Natural killer cell treated with Interleukin-12 subunit alpha and Interleukin-12 subunit beta and Interleukin-15 and Interleukin-18, amount 100 ng/mL, for 72 hours (primary cell): ENCODE data around the gene CHRNA9. TPM values are rescaled to one million over a fixed set of nuclear protein-coding genes. Genes with fewer than 3 reads are reported as not detected.
"Not testable (repeated sequence)": the region's sequence is repeated elsewhere in the genome, so short reads cannot be mapped to it uniquely, and the experiment has no call there.

ENCODE experiments used
- ATAC-seq, 2 donors: fragments of 150-1000 bp; cut with Tn5 transposase in 1 of 2; sonication (Bioruptor Pico), chemical (Tn5 transposase) in 1 of 2; 2 replicates each; pipeline ENCODE4 v1.10.0; 2021
- DNase-seq: peaks from one replicate; pipeline ENCODE4 v3.0.0; 2022; ENCODE audit warnings: low spot score
- H3K27ac Mint-ChIP-seq, 2 donors: 1 replicate in 1 of 2; 2 replicates in 1 of 2; pipeline ENCODE4 v1.8.0; 2022; ENCODE audit warnings: mixed read lengths in 2 of 2, mild to moderate bottlenecking in 1 of 2, moderate library complexity in 1 of 2
- H3K27me3 Mint-ChIP-seq, 2 donors: 1 replicate in 1 of 2; 2 replicates in 1 of 2; pipeline ENCODE4 v1.8.0; 2022; ENCODE audit warnings: mixed read lengths in 2 of 2
- H3K36me3 Mint-ChIP-seq: one replicate; pipeline ENCODE4 v1.8.0; 2022; ENCODE audit warnings: mixed read lengths
- H3K4me1 Mint-ChIP-seq, 2 donors: 1 replicate in 1 of 2; 2 replicates in 1 of 2; pipeline ENCODE4 v1.8.0; 2022; ENCODE audit warnings: low read depth in 2 of 2, mixed read lengths in 2 of 2, mild to moderate bottlenecking in 1 of 2
- H3K4me3 Mint-ChIP-seq: one replicate; pipeline ENCODE4 v1.8.0; 2022; ENCODE audit warnings: mixed read lengths
- H3K9me3 Mint-ChIP-seq: 2 replicates; pipeline ENCODE4 v1.8.0; 2022; ENCODE audit warnings: mixed read lengths
- total RNA-seq, 2 donors: library from RNA; stranded (reverse); gene quantifications; one replicate each; pipeline ENCODE4 v1.2.3, GENCODE V29; 2022

The CHRNA9 gene
- total RNA-seq, 2 donors from 2014 or later, result not detected

DNA sequence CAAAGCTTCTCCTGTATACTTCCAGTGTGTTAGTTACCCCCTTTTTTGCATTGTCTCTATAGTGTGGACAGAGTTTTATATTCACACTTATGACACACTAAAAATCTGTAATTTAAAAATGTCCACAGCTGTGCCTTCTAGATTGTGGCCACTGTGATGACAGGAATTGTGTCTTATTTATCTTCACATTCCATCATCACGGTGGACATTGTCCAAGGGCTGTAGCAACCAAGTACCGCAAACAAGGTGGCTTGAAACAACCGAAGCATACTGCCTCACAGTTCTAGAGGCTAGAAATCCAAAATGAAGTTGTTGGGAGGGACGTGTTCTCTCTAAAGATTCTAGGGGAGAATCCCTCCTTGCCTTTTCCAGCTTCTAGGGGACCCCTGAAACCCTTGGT is 32.3 kb downstream of the CHRNA9 start:
- H3K4me1 Mint-ChIP-seq, result no peaks in the 10 kb centered on the region
- peaks cover 1 to 6% of the 10 kb centered on the region in 2 donors for H3K27me3 Mint-ChIP-seq
- no peak overlapping the region for H3K4me3 Mint-ChIP-seq
- no peaks in the 10 kb centered on the region for H3K9me3 Mint-ChIP-seq
- no peak for ATAC-seq
- no peak for DNase-seq
- H3K36me3 Mint-ChIP-seq, result no peaks in the 10 kb centered on the region
- H3K27ac Mint-ChIP-seq, result no peak overlapping the region

GRCh38 chr4:40369437-40370274 is 34.5 kb downstream of the CHRNA9 start:
- Mint-ChIP-seq H3K9me3 (no peaks in the 10 kb centered on the region), H3K4me3 (no peak overlapping the region), H3K27me3 (peaks cover 2 to 6% of the 10 kb centered on the region in 2 donors), H3K27ac (no peak overlapping the region), H3K4me1 (no peaks in the 10 kb centered on the region), H3K36me3 (no peaks in the 10 kb centered on the region)
- DNase-seq, result no peak
- no peak for ATAC-seq

- no peaks in the 10 kb centered on the region for H3K9me3 Mint-ChIP-seq
- ATAC-seq (no peak), DNase-seq (no peak)
- H3K27ac Mint-ChIP-seq, result no peak overlapping the region
- H3K27me3 Mint-ChIP-seq, result peaks cover 0 to 2% of the 10 kb centered on the region in 2 donors
- H3K4me3 Mint-ChIP-seq, result no peak overlapping the region
- H3K4me1 Mint-ChIP-seq, result no peaks in the 10 kb centered on the region
- H3K36me3 Mint-ChIP-seq, result no peaks in the 10 kb centered on the region
Measured at GRCh38 chr4:40372651-40373050, 37.5 kb downstream of the CHRNA9 start.

DNA sequence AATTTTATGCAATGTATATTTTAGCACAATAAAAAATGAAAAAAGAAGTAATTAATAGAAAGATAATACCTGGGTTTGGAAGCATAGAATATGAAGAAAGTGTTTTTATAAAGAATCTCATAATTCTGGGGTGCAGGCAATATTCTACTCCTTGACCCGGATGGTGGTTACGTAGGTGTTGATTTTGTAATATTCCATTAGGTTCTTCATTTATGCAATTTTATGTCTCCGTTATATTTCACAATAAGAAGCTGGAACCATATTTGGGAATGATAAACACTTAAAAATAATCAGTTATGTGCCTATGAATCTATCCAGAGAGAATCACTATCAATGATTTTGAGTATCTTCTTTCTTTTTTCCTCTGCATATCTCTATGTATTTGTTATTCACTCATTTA is 38.5 kb downstream of the CHRNA9 start:
- no peak for DNase-seq
- Mint-ChIP-seq H3K4me3 (no peak overlapping the region), H3K27ac (no peak overlapping the region), H3K9me3 (no peaks in the 10 kb centered on the region), H3K36me3 (no peaks in the 10 kb centered on the region), H3K27me3 (peaks cover 0 to 2% of the 10 kb centered on the region in 2 donors), H3K4me1 (no peaks in the 10 kb centered on the region)
- ATAC-seq, result no peak

- no peak overlapping the region for H3K27ac Mint-ChIP-seq
- H3K36me3 Mint-ChIP-seq, result no peaks in the 10 kb centered on the region
- H3K4me1 Mint-ChIP-seq, result no peaks in the 10 kb centered on the region
- H3K4me3 Mint-ChIP-seq, result no peak overlapping the region
- peaks cover 0 to 2% of the 10 kb centered on the region in 2 donors for H3K27me3 Mint-ChIP-seq
- no peaks in the 10 kb centered on the region for H3K9me3 Mint-ChIP-seq
- no peak for ATAC-seq
- DNase-seq, result no peak
Measured at GRCh38 chr4:40375095-40375494, 40.0 kb downstream of the CHRNA9 start.

GRCh38 chr4:40375620-40376019 is 40.5 kb downstream of the CHRNA9 start:
- peaks cover 0 to 2% of the 10 kb centered on the region in 2 donors for H3K27me3 Mint-ChIP-seq
- DNase-seq, result no peak
- ATAC-seq, result no peak

DNA sequence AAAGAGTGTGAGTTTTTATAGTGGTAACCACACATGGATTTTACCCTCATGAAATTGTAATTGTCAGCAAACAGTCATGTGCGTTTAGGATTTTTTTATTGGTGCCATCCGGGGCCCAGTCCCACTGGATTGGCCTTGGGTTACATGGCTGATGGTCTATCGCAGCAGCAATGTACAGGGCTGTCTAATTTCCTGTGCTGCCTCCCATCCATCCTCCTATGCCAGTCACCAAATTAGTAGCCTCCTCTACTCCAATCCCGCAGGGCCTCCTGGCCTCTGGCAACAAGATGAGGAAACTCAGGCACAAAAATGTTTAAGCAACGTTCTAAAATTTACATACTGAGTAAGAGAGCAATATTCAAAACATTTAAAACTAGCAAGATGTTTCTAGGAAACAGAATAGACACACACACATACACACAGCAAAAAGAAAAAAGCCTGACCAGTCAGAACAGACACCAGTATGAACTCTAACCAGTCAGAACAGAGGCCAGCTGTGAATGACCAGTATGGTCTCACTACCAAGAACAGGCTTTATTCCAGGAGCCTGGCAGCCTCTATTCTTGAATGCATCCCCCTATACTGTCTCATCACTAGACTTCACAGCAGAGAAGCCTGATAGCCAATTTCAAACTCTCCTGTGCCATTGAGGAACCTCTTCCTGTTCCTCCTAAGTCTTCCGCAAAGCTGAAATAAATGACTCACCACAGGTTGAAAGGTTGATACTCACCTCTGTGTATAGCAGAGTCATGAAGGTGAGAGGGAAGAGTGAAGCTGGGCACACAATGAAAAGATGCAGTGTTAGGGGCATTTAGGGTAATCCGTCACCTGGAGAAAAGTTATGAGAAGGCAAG is 42.6 kb downstream of the CHRNA9 start:
- Mint-ChIP-seq H3K27me3 (peaks cover 9% of the 10 kb centered on the region in 2 donors), H3K27ac (no peak overlapping the region), H3K36me3 (no peaks in the 10 kb centered on the region), H3K4me3 (no peak overlapping the region), H3K9me3 (no peaks in the 10 kb centered on the region), H3K4me1 (no peaks in the 10 kb centered on the region)
- DNase-seq (no peak), ATAC-seq (peak in 1 of 2 donors; percentile 48)

More at GRCh38 chr4:40375620-40376019, 40.5 kb downstream of the CHRNA9 start:
- Mint-ChIP-seq H3K27ac (no peak overlapping the region), H3K36me3 (no peaks in the 10 kb centered on the region), H3K4me1 (no peaks in the 10 kb centered on the region), H3K9me3 (no peaks in the 10 kb centered on the region), H3K4me3 (no peak overlapping the region)

- Mint-ChIP-seq H3K27me3 (peaks cover 11 to 17% of the 10 kb centered on the region in 2 donors), H3K36me3 (no peaks in the 10 kb centered on the region), H3K4me1 (no peaks in the 10 kb centered on the region), H3K27ac (no peak overlapping the region), H3K9me3 (no peaks in the 10 kb centered on the region), H3K4me3 (no peak overlapping the region)
- no peak for ATAC-seq
- no peak for DNase-seq
Measured at GRCh38 chr4:40378619-40379018, 43.5 kb downstream of the CHRNA9 start.

DNA sequence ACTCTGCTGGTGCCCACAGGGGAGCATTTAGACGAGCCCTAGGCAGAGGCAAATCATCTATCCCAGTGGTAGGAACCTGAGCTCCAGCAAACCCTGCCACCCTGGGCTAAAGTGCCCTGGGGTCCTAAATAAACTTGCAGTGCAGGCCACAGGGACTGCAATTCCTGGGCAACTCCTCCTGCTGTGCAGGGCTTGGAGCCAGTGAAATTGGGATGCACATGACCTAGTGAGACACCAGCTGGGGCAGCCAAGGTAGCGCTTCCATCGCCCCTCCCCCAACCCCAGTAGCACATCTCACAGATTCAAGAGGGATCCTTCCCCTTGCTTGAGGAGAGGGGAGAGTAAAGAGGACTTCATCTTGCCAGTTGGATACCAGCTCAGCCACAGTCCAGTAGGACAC is 44.1 kb downstream of the CHRNA9 start:
- H3K36me3 Mint-ChIP-seq, result no peaks in the 10 kb centered on the region
- peak in 1 of 2 donors; percentile 22 for ATAC-seq
- no peaks in the 10 kb centered on the region for H3K4me1 Mint-ChIP-seq
- peaks cover 11 to 17% of the 10 kb centered on the region in 2 donors for H3K27me3 Mint-ChIP-seq
- no peak overlapping the region for H3K4me3 Mint-ChIP-seq
- no peak overlapping the region for H3K27ac Mint-ChIP-seq
- no peak for DNase-seq
- no peaks in the 10 kb centered on the region for H3K9me3 Mint-ChIP-seq

DNA sequence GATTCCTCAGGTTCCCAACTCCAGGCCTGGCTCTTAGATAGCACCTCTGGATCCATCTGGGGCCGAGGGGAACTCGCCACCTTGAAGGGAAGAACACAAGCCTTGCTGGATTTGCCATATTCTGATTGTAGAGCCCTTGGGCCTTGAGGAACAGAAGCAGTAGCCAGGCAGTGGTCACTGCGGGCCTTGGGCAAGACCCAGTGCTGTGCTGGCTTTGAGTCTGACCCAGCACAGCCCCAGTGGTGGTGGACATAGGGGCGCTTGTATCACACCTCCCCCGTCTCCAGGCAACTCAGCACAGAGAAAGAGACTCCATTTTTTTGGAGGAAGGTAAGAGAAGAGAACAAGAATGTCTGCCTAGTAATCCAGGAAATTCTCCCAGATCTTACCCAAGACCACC is 45.5 kb downstream of the CHRNA9 start:
- peaks cover 19 to 25% of the 10 kb centered on the region in 2 donors for H3K27me3 Mint-ChIP-seq
- H3K27ac Mint-ChIP-seq, result no peak overlapping the region
- peak in 1 of 2 donors; percentile 56 for ATAC-seq
- no peaks in the 10 kb centered on the region for H3K4me1 Mint-ChIP-seq
- H3K9me3 Mint-ChIP-seq, result no peaks in the 10 kb centered on the region
- H3K4me3 Mint-ChIP-seq, result no peak overlapping the region
- H3K36me3 Mint-ChIP-seq, result no peaks in the 10 kb centered on the region
- DNase-seq, result no peak

- DNase-seq (no peak), ATAC-seq (no peak)
- Mint-ChIP-seq H3K4me1 (no peaks in the 10 kb centered on the region), H3K27me3 (peaks cover 15 to 18% of the 10 kb centered on the region in 2 donors), H3K9me3 (no peaks in the 10 kb centered on the region), H3K36me3 (no peaks in the 10 kb centered on the region), H3K4me3 (no peak overlapping the region), H3K27ac (no peak overlapping the region)
Measured at GRCh38 chr4:40388239-40388638, 53.1 kb downstream of the CHRNA9 start.

GRCh38 chr4:40389986-40390385 is 54.9 kb downstream of the CHRNA9 start:
- ATAC-seq, result no peak
- H3K27me3 Mint-ChIP-seq, result peaks cover 12 to 13% of the 10 kb centered on the region in 2 donors
- no peaks in the 10 kb centered on the region for H3K36me3 Mint-ChIP-seq
- DNase-seq, result no peak
- H3K9me3 Mint-ChIP-seq, result no peaks in the 10 kb centered on the region
- H3K4me1 Mint-ChIP-seq, result no peaks in the 10 kb centered on the region
- no peak overlapping the region for H3K4me3 Mint-ChIP-seq
- H3K27ac Mint-ChIP-seq, result no peak overlapping the region

- not testable (repeated sequence) for H3K36me3 Mint-ChIP-seq, H3K4me1 Mint-ChIP-seq, H3K4me3 Mint-ChIP-seq, H3K27ac Mint-ChIP-seq, ATAC-seq, H3K9me3 Mint-ChIP-seq, DNase-seq, H3K27me3 Mint-ChIP-seq
Measured at GRCh38 chr4:40392241-40392640, 57.1 kb downstream of the CHRNA9 start.

- no peaks in the 10 kb centered on the region for H3K4me1 Mint-ChIP-seq
- DNase-seq, result no peak
- no peak overlapping the region for H3K4me3 Mint-ChIP-seq
- no peaks in the 10 kb centered on the region for H3K9me3 Mint-ChIP-seq
- ATAC-seq, result no peak
- no peak overlapping the region for H3K27ac Mint-ChIP-seq
- peaks cover 3 to 5% of the 10 kb centered on the region in 2 donors for H3K27me3 Mint-ChIP-seq
- H3K36me3 Mint-ChIP-seq, result no peaks in the 10 kb centered on the region
Measured at GRCh38 chr4:40394236-40394635, 59.1 kb downstream of the CHRNA9 start.
